GM23338 (cell line): ENCODE data around the gene CYTH1. TPM values are rescaled to one million over a fixed set of nuclear protein-coding genes. Genes with fewer than 3 reads are reported as not detected.

ENCODE experiments used
- ATAC-seq: fragments of 200-7000 bp; cut with Tn5 transposase; 3 replicates; pipeline ENCODE4 v1.9.1; 2020
- DNase-seq: peaks from one replicate; pipeline ENCODE4 v3.0.0-alpha.2; 2015; ENCODE audit warnings: low spot score
- H2AFZ ChIP-seq: fragments of 200-600 bp; sonication (generic); 2 replicates; pipeline ENCODE4 v1.8.0; 2016; ENCODE audit warnings: antibody characterized with exemption, mild to moderate bottlenecking, moderate library complexity
- H3F3A ChIP-seq: fragments of 200-600 bp; sonication (generic); replicated peaks from 2 replicates; pipeline ENCODE4 v1.8.0; 2017; ENCODE audit warnings: antibody characterized with exemption, mixed run types, low read depth
- H3K27ac ChIP-seq: fragments of 200-600 bp; sonication (generic); 2 replicates; pipeline ENCODE4 v1.6.1; 2016; ENCODE audit warnings: low read depth
- H3K27me3 ChIP-seq: fragments of 200-600 bp; sonication (generic); 2 replicates; pipeline ENCODE4 v1.8.0; 2016; ENCODE audit warnings: mild to moderate bottlenecking, mixed run types, moderate library complexity; ENCODE audit not compliant: insufficient read depth
- H3K36me3 ChIP-seq: fragments of 200-600 bp; sonication (generic); 2 replicates; pipeline ENCODE4 v1.8.0; 2016; ENCODE audit warnings: mild to moderate bottlenecking; ENCODE audit not compliant: insufficient read depth
- H3K4me1 ChIP-seq: fragments of 200-600 bp; sonication (generic); 2 replicates; pipeline ENCODE4 v1.8.0; 2016; ENCODE audit warnings: mild to moderate bottlenecking, moderate library complexity; ENCODE audit not compliant: insufficient read depth
- H3K4me2 ChIP-seq: fragments of 200-600 bp; sonication (generic); 2 replicates; pipeline ENCODE4 v1.7.1; 2017; ENCODE audit warnings: mixed run types
- H3K4me3 ChIP-seq: fragments of 200-600 bp; sonication (generic); 2 replicates; pipeline ENCODE4 v1.6.1; 2016; ENCODE audit warnings: mixed run types
- H3K79me2 ChIP-seq: fragments of 200-600 bp; sonication (generic); replicated peaks from 2 replicates; pipeline ENCODE4 v1.8.0; 2017; ENCODE audit warnings: mild to moderate bottlenecking; ENCODE audit not compliant: insufficient read depth
- H3K9me2 ChIP-seq: fragments of 200-600 bp; sonication (generic); 2 replicates; pipeline ENCODE4 v1.8.0; 2017; ENCODE audit not compliant: insufficient read depth
- H4K20me1 ChIP-seq: fragments of 200-600 bp; sonication (generic); replicated peaks from 2 replicates; pipeline ENCODE4 v1.8.0; 2017; ENCODE audit warnings: mild to moderate bottlenecking; ENCODE audit not compliant: insufficient read depth
- H3K27ac Mint-ChIP-seq: 2 replicates; pipeline ENCODE4 v1.8.0; 2020; ENCODE audit warnings: inconsistent platforms, mild to moderate bottlenecking, moderate library complexity, mixed read lengths
- H3K27me3 Mint-ChIP-seq: 3 replicates; pipeline ENCODE4 v1.8.0; 2022; ENCODE audit warnings: low read depth, mild to moderate bottlenecking, moderate library complexity, mixed read lengths, inconsistent platforms; ENCODE audit not compliant: insufficient read depth, poor library complexity
- H3K36me3 Mint-ChIP-seq: 3 replicates; pipeline ENCODE4 v1.8.0; 2021; ENCODE audit warnings: low read depth, mild to moderate bottlenecking, inconsistent platforms, moderate library complexity, mixed read lengths
- H3K4me1 Mint-ChIP-seq: 3 replicates; pipeline ENCODE4 v1.8.0; 2020; ENCODE audit warnings: mild to moderate bottlenecking, inconsistent platforms, mixed read lengths
- H3K4me3 Mint-ChIP-seq: 3 replicates; pipeline ENCODE4 v1.8.0; 2021; ENCODE audit warnings: moderate library complexity, mild to moderate bottlenecking, inconsistent platforms, mixed read lengths
- H3K9me3 Mint-ChIP-seq: 3 replicates; pipeline ENCODE4 v1.8.0; 2020; ENCODE audit warnings: moderate library complexity, mild to moderate bottlenecking, inconsistent platforms, mixed read lengths
- CREB1 ChIP-seq: fragments of 250-450 bp; sonication (Bioruptor Pico); IDR thresholded peaks from 2 replicates; pipeline ENCODE4 v1.5.0; 2020; ENCODE audit warnings: low read depth, mild to moderate bottlenecking, moderate library complexity
- CTCF ChIP-seq, 2 experiments: fragments of 200-600 bp in 1 of 2; sonication (generic) in 1 of 2; conservative IDR thresholded peaks; 2 replicates each; pipeline versions ENCODE4 v1.5.1 to v1.6.1; 2016 to 2017; ENCODE audit warnings: antibody characterized with exemption in 2 of 2, low read depth in 2 of 2, mild to moderate bottlenecking in 2 of 2, moderate library complexity in 1 of 2
- ETS1 ChIP-seq: IDR thresholded peaks from 2 replicates; pipeline ENCODE4 v1.6.1; 2016; ENCODE audit warnings: antibody characterized with exemption
- EZH2 ChIP-seq: fragments of 200-600 bp; sonication (generic); IDR thresholded peaks from one replicate; pipeline ENCODE4 v1.8.0; 2017; ENCODE audit warnings: antibody characterized with exemption, mild to moderate bottlenecking, low read depth; ENCODE audit not compliant: unreplicated experiment
- EZH2phosphoT487 ChIP-seq: fragments of 200-600 bp; sonication (generic); IDR thresholded peaks from one replicate; pipeline ENCODE4 v1.8.1; 2018; ENCODE audit warnings: antibody characterized with exemption; ENCODE audit not compliant: unreplicated experiment
- JUNB ChIP-seq: IDR thresholded peaks from one replicate; pipeline ENCODE4 v1.6.1; 2016; ENCODE audit warnings: antibody characterized with exemption; ENCODE audit not compliant: unreplicated experiment
- NANOG ChIP-seq: IDR thresholded peaks from 2 replicates; pipeline ENCODE4 v1.6.1; 2016; ENCODE audit warnings: antibody characterized with exemption, borderline replicate concordance
- POLR2AphosphoS5 ChIP-seq: IDR thresholded peaks from 2 replicates; pipeline ENCODE4 v1.6.1; 2016; ENCODE audit warnings: antibody characterized with exemption, low read depth
- REST ChIP-seq: IDR thresholded peaks from one replicate; pipeline ENCODE4 v1.6.1; 2018; ENCODE audit warnings: antibody characterized with exemption; ENCODE audit not compliant: unreplicated experiment
- STAT1 ChIP-seq: IDR thresholded peaks from one replicate; pipeline ENCODE4 v1.6.1; 2016; ENCODE audit warnings: antibody characterized with exemption; ENCODE audit not compliant: unreplicated experiment
- ZNF114 ChIP-seq: fragments of 250-450 bp; sonication (Bioruptor Pico); IDR thresholded peaks from 2 replicates; pipeline ENCODE4 v1.5.0; 2020; ENCODE audit warnings: mild to moderate bottlenecking, moderate library complexity
- ZNF331 ChIP-seq: fragments of 250-450 bp; sonication (Bioruptor Pico); IDR thresholded peaks from 2 replicates; pipeline ENCODE4 v1.5.0; 2020; ENCODE audit warnings: low read depth, mild to moderate bottlenecking, moderate library complexity
- ZNF462 ChIP-seq: fragments of 250-450 bp; sonication (Bioruptor Pico); IDR thresholded peaks from 2 replicates; pipeline ENCODE4 v1.5.0; 2020; ENCODE audit warnings: mild to moderate bottlenecking, moderate library complexity
- polyA plus RNA-seq: library from polyadenylated mRNA; unstranded; fragments of >200 nt; fragmentation: Nextera tagmentation; extraction: Ambion mirVana; gene quantifications from 2 replicates; pipeline ENCODE4 v1.2.1, GENCODE V29; 2016
- total RNA-seq: library from RNA; depleted of rRNA; stranded (reverse); fragments of >200 nt; shearing (Covaris generic); gene quantifications from 2 replicates; pipeline ENCODE4 v1.2.3, GENCODE V29; 2014

CYTH1 gene
- total and polyA plus RNA-seq, 2 experiments from 2014 or later: 13.8 to 14.5 TPM

- Histone ChIP-seq H3K27ac (no peak overlapping the region), H3K4me1 (no peaks in the 10 kb centered on the region), H3K79me2 (no peaks in the 10 kb centered on the region), H3K4me3 (no peak overlapping the region), H3K27me3 (no peaks in the 10 kb centered on the region), H3K4me2 (no peak overlapping the region), H3F3A (no peaks in the 10 kb centered on the region), H3K9me2 (no peaks in the 10 kb centered on the region), H2AFZ (no peak overlapping the region), H4K20me1 (no peaks in the 10 kb centered on the region), H3K36me3 (no peaks in the 10 kb centered on the region)
- Mint-ChIP-seq H3K27ac (no peak overlapping the region), H3K4me1 (no peaks in the 10 kb centered on the region), H3K36me3 (no peaks in the 10 kb centered on the region), H3K9me3 (no peaks in the 10 kb centered on the region), H3K27me3 (peaks cover 2% of the 10 kb centered on the region), H3K4me3 (no peak overlapping the region)
- ATAC-seq: no peak
- no peak for DNase-seq
- TF ChIP-seq NANOG (no peak), ZNF462 (CRISPR knock-in tag) (no peak), JUNB (no peak), ZNF114 (no peak), CREB1 (CRISPR knock-in tag) (no peak), POLR2AphosphoS5 (no peak), EZH2phosphoT487 (no peak), ETS1 (no peak), STAT1 (no peak), CTCF (conservative IDR thresholded peaks at IDR 0.05; ENCODE audit: low read depth in 2 of 2) (no peak), EZH2 (no peak), ZNF331 (CRISPR knock-in tag) (no peak), REST (no peak)
These were observed 130.0 kb downstream of the CYTH1 start for GRCh38 chr17:78652024-78652423.
